GM18499 (cell line): ENCODE results near the gene TRIM2.

ENCODE experiments used
- ATAC-seq: cut with Tn5 transposase; IDR thresholded peaks from one replicate; pipeline ENCODE4 v1.9.1; 2021; ENCODE audit warnings: moderate number of reproducible peaks; ENCODE audit not compliant: insufficient read depth, unreplicated experiment

The TRIM2 gene

GRCh38 chr4:153318696-153319320, 114.6 kb downstream of the TRIM2 start:
- no peak for ATAC-seq

GRCh38 chr4:153322791-153323190, 118.5 kb downstream of the TRIM2 start:
- no peak for ATAC-seq

GRCh38 chr4:153324046-153324445, 119.8 kb downstream of the TRIM2 start:
- no peak for ATAC-seq

GRCh38 chr4:153325558-153325957, 121.3 kb downstream of the TRIM2 start:
- no peak for ATAC-seq

GRCh38 chr4:153326513-153326912, 122.3 kb downstream of the TRIM2 start:
- no peak for ATAC-seq

GRCh38 chr4:153327247-153327646, 123.0 kb downstream of the TRIM2 start:
- ATAC-seq, result no peak

GRCh38 chr4:153332936-153333335, 128.7 kb downstream of the TRIM2 start:
- ATAC-seq, result no peak

- no peak for ATAC-seq
Measured at GRCh38 chr4:153333874-153334273, 129.6 kb downstream of the TRIM2 start.

- no peak for ATAC-seq
Measured at GRCh38 chr4:153335665-153336064, 131.4 kb downstream of the TRIM2 start.

- no peak for ATAC-seq
Measured at GRCh38 chr4:153337686-153338085, 133.4 kb downstream of the TRIM2 start.

- no peak for ATAC-seq
Measured at GRCh38 chr4:153341575-153342090, 137.4 kb downstream of the TRIM2 start.

GRCh38 chr4:153342751-153343552, 138.7 kb downstream of the TRIM2 start:
- ATAC-seq, result no peak

GRCh38 chr4:153344131-153345011, 140.1 kb downstream of the TRIM2 start, which contains the start of gene MND1:
Gene MND1 (plus strand): TSS chr4:153344688. CDS start chr4:153344738, 50 bp downstream.
- peak; percentile 42 for ATAC-seq

GRCh38 chr4:153345012-153345981, 141.1 kb downstream of the TRIM2 start:
- ATAC-seq, result no peak

GRCh38 chr4:153346031-153346430, 141.8 kb downstream of the TRIM2 start:
- no peak for ATAC-seq

- no peak for ATAC-seq
Measured at GRCh38 chr4:153346563-153346962, 142.3 kb downstream of the TRIM2 start.

GRCh38 chr4:153347117-153347516, 142.9 kb downstream of the TRIM2 start:
- ATAC-seq, result no peak

GRCh38 chr4:153348006-153348405, 143.8 kb downstream of the TRIM2 start:
- ATAC-seq, result no peak

- no peak for ATAC-seq
Measured at GRCh38 chr4:153349206-153349805, 145.1 kb downstream of the TRIM2 start.
